Testis (tissue), 2 donors: Measurements from ENCODE around the gene FBXO17.
"Not testable (repeated sequence)": the region's sequence is repeated elsewhere in the genome, so short reads cannot be mapped to it uniquely, and the experiment has no call there.

Experiments used
- POLR2A ChIP-seq: fragments of 450-650 bp; IDR thresholded peaks from one replicate; pipeline ENCODE4 v1.6.1; 2017; ENCODE audit warnings: antibody characterized with exemption, mild to moderate bottlenecking, moderate library complexity
- TF ChIP-seq, protein P1 (sequence below), 3 experiments: fragments of 450-650 bp in 2 of 3; fragments of 200-600 bp in 1 of 3; sonication (generic) in 1 of 3; IDR thresholded peaks; one replicate each; pipeline ENCODE4 v1.5.1; 2016 to 2019; ENCODE audit warnings: antibody characterized with exemption in 3 of 3, mild to moderate bottlenecking in 2 of 3, moderate library complexity in 1 of 3

DNA sequence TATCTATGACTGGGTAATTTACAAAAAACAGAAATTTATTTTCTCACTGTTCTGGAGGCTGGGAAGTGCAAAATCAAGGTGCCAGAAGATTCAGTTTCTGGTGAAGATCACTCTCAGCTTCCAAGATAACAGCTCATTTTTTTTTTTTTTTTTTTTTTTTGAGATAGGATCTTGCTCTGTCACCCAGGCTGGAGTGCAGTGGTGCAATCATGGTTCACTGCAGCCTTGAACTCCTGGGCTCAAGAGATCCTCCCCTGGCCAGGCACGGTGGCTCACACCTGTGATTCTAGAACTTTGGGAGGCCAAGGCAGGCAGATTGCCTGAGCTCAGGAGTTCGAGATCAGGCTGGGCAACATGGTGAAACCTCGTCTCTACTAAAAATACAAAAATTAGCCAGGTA, 22.0 kb upstream of the FBXO17 start:
- TF ChIP-seq, protein P1, sequence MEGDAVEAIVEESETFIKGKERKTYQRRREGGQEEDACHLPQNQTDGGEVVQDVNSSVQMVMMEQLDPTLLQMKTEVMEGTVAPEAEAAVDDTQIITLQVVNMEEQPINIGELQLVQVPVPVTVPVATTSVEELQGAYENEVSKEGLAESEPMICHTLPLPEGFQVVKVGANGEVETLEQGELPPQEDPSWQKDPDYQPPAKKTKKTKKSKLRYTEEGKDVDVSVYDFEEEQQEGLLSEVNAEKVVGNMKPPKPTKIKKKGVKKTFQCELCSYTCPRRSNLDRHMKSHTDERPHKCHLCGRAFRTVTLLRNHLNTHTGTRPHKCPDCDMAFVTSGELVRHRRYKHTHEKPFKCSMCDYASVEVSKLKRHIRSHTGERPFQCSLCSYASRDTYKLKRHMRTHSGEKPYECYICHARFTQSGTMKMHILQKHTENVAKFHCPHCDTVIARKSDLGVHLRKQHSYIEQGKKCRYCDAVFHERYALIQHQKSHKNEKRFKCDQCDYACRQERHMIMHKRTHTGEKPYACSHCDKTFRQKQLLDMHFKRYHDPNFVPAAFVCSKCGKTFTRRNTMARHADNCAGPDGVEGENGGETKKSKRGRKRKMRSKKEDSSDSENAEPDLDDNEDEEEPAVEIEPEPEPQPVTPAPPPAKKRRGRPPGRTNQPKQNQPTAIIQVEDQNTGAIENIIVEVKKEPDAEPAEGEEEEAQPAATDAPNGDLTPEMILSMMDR (IDR thresholded peaks at IDR 0.05): not testable (repeated sequence)
- not testable (repeated sequence) for TF ChIP-seq POLR2A
